HFFc6 (cell line): ENCODE data around the gene PLA2G4F. TPM values are rescaled to one million over a fixed set of nuclear protein-coding genes. Genes with fewer than 3 reads are reported as not detected.

Experiments used
- DNase-seq: peaks from one replicate; pipeline ENCODE4 v3.0.0-alpha.2; 2018
- H3K27ac Mint-ChIP-seq: 2 replicates; pipeline ENCODE4 v1.8.0; 2020; ENCODE audit warnings: mild to moderate bottlenecking, mixed read lengths
- H3K27me3 Mint-ChIP-seq: 2 replicates; pipeline ENCODE4 v1.8.0; 2021; ENCODE audit warnings: mild to moderate bottlenecking, moderate library complexity, mixed read lengths; ENCODE audit not compliant: insufficient read depth
- H3K36me3 Mint-ChIP-seq: 2 replicates; pipeline ENCODE4 v1.8.0; 2021; ENCODE audit warnings: low read depth, mixed read lengths
- H3K4me1 Mint-ChIP-seq: 2 replicates; pipeline ENCODE4 v1.8.0; 2020; ENCODE audit warnings: low read depth, mixed read lengths
- H3K4me3 Mint-ChIP-seq: 2 replicates; pipeline ENCODE4 v1.8.0; 2020; ENCODE audit warnings: mild to moderate bottlenecking, moderate library complexity, mixed read lengths
- H3K9me3 Mint-ChIP-seq: 2 replicates; pipeline ENCODE4 v1.8.0; 2020; ENCODE audit warnings: mild to moderate bottlenecking, mixed read lengths
- CTCF ChIP-seq: fragments of 200-600 bp; sonication (generic); IDR thresholded peaks from 2 replicates; pipeline ENCODE4 v1.5.0; 2021; ENCODE audit warnings: antibody characterized with exemption, mild to moderate bottlenecking
- total RNA-seq, 6 experiments: library from RNA; stranded (reverse); fragmentation: NEBNext Ultra II Directional; extraction: Animal tissue kit (Norgen Biotek cat#: 25700); gene quantifications; 2 replicates in 1 of 6; 3 replicates in 5 of 6; pipeline ENCODE4 v1.2.3, GENCODE V29; 2021

PLA2G4F gene
- total RNA-seq, 6 experiments from 2014 or later: not detected

GRCh38 chr15:42101861-42102260, 54.6 kb downstream of the PLA2G4F start:
- peak; percentile 30 for DNase-seq
- Mint-ChIP-seq H3K9me3 (no peaks in the 10 kb centered on the region), H3K27me3 (peaks cover 31% of the 10 kb centered on the region), H3K4me1 (peaks cover 22% of the 10 kb centered on the region), H3K27ac (no peak overlapping the region), H3K4me3 (no peak overlapping the region), H3K36me3 (no peaks in the 10 kb centered on the region)
- no peak for TF ChIP-seq CTCF

- Mint-ChIP-seq H3K36me3 (no peaks in the 10 kb centered on the region), H3K27me3 (peaks cover 23% of the 10 kb centered on the region), H3K4me1 (peaks cover 22% of the 10 kb centered on the region), H3K27ac (no peak overlapping the region), H3K9me3 (no peaks in the 10 kb centered on the region), H3K4me3 (no peak overlapping the region)
- no peak for TF ChIP-seq CTCF
- DNase-seq: no peak
Observed at GRCh38 chr15:42100021-42100800, 56.2 kb downstream of the PLA2G4F start.

- TF ChIP-seq CTCF: no peak
- H3K9me3 Mint-ChIP-seq: no peaks in the 10 kb centered on the region
- peaks cover 22% of the 10 kb centered on the region for H3K4me1 Mint-ChIP-seq
- H3K36me3 Mint-ChIP-seq: no peaks in the 10 kb centered on the region
- no peak for DNase-seq
- no peak overlapping the region for H3K4me3 Mint-ChIP-seq
- H3K27me3 Mint-ChIP-seq: peaks cover 22% of the 10 kb centered on the region
- no peak overlapping the region for H3K27ac Mint-ChIP-seq
Observed at GRCh38 chr15:42097018-42097417, 59.4 kb downstream of the PLA2G4F start.

- Mint-ChIP-seq H3K4me3 (no peak within 1 kb of the TSS), H3K4me1 (peaks cover 13% of the 10 kb centered on the region), H3K36me3 (no peaks in the 10 kb centered on the region), H3K9me3 (no peaks in the 10 kb centered on the region), H3K27ac (no peak within 1 kb of the TSS), H3K27me3 (peaks cover 31% of the 10 kb centered on the region)
- DNase-seq: no peak
- TF ChIP-seq CTCF: no peak
Observed at GRCh38 chr15:42094512-42094963, 61.9 kb downstream of the PLA2G4F start, which contains the start of gene PLA2G4D. TSS of gene PLA2G4D (minus strand) at chr15:42094562. CDS start at chr15:42094459, 103 bp downstream.

GRCh38 chr15:42093966-42094365, 62.5 kb downstream of the PLA2G4F start:
- Mint-ChIP-seq H3K36me3 (no peaks in the 10 kb centered on the region), H3K9me3 (no peaks in the 10 kb centered on the region), H3K4me3 (no peak overlapping the region), H3K4me1 (peaks cover 13% of the 10 kb centered on the region), H3K27ac (no peak overlapping the region), H3K27me3 (peaks cover 36% of the 10 kb centered on the region)
- TF ChIP-seq CTCF: no peak
- DNase-seq: no peak
